ENCODE results near the gene PPP2R5D. TPM values are rescaled to one million over a fixed set of nuclear protein-coding genes. Genes with fewer than 3 reads are reported as not detected.

Gene PPP2R5D
- total RNA-seq, 1 experiment from 2014 or later: 73.4 TPM

DNA sequence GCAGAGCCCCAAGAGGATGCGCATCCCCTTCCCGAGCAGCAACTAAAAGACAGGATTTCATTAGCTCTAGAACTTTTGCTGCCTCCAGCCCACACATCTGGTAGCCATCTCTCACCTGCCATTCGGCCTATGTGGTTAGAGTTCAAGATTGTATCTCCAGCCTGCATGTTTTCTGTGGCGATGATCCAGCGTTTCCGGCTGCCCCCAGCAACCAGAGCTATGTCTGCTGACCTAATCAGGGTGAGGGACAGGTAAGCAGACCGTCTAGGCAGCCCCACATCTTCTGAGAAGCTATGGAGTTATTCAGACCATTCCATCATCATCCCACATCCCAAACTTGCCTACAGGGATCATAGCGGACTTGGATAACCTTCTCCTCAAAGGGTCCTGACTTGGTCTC, 71.6 kb downstream of the PPP2R5D start:
- no peak for DNase-seq (ENCODE audit: low read depth)

GRCh38 chr6:43058531-43058930, 74.2 kb downstream of the PPP2R5D start:
- no peak for DNase-seq (ENCODE audit: low read depth)

- peak; percentile 99 for DNase-seq (ENCODE audit: low read depth)
Observed at GRCh38 chr6:43059168-43060033, 75.0 kb downstream of the PPP2R5D start, which contains the start of the genes KLC4 and MRPL2. TSS of gene KLC4 (plus strand) at chr6:43059631. CDS start at chr6:43061336, 1,705 bp downstream. TSS of gene MRPL2 (minus strand) at chr6:43059434. CDS start at chr6:43059381, 53 bp downstream.

DNA sequence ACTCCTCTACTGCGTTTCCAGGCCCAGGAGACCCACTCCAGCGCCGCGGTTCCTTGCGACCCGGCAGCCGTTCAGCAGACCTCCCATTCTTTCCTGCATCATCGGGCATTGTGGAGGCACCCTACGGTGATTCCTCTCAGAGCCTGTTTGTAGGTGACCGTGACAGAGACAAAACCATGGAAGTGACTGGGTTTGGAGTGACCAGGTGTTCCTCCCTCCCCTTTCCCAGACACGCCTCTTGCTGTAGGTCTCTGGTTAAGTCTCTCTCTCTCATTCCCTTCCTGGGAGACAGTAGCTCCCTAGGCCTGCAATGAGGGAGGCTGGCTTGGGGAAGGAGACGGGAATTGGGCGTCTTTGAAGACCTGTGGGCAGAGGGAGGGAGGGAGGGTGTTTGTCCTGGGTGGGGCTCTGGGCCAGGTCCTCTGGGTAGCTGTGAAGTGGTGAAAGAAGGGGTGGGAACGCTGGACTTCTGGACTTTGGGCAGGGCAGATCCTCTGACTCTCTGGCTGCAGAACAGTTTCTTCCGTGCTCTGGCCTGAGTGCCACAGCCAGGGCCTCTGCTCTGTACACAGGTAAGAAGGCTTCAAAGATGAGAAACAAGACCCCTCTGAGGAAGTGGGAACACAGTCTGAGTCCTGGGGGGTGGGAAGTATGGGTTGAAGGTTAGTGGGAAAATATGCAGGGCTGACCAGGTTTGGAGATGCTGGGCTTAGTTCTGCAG, 75.8 kb downstream of the PPP2R5D start:
- DNase-seq (ENCODE audit: low read depth): peak; percentile 19

DNA sequence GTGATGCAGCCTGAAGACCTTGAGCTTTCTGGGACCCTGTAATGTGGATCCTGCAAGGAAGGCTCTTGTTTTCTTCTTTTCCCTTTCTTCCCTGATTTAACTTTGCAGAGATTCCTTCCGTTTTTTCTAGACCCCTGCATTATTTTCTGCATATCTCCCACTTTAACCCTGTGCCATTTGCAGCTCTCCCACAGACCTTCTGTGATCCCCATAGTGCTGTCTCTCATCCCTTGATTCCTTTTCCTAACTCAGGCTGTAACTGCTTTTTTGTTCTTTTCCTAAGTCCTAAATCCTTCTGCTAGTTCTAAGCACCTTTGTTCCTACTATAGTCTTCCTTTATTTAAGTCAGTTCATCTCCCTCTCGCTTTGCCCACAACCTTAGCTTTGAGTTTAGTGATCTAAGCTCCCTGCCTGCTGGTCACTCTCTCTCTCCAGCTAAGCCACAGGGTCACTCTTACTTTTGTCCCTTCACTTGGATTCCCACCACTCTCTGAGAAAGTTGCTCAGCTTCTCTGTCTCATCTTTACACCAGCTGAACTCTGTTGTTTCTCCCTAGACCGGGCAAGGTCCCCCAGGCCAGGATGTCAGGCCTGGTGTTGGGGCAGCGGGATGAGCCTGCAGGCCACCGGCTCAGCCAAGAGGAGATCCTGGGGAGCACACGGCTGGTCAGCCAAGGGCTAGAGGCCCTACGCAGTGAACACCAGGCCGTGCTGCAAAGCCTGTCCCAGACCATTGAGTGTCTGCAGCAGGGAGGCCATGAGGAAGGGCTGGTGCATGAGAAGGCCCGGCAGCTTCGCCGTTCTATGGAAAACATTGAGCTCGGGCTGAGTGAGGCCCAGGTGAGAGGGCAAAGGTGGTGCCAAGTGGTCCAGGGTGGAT, 76.6 kb downstream of the PPP2R5D start:
- no peak for DNase-seq (ENCODE audit: low read depth)

DNA sequence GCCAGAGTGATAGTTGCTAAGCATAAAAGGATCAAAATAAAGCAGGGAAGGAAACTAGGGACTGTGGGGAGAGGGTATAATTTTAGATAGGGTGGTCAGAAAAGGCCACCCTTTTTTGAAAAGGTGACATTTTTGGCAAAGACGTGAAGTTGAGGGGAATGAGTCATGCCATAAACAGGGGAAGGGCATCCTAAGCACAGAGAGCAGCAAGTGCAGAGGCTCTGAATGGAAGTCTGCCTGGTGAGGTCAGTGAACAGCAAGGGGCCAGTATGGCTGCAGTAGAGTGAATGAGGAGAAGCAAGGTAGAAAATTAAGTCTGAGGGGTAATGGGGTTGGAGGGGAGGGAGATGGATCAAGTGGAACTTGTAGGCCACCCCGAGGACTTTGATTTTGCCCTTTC, 77.5 kb downstream of the PPP2R5D start:
- no peak for DNase-seq (ENCODE audit: low read depth)

Other genes starting within 250 kb of the PPP2R5D start
- gene TBCC, start 238.5 kb upstream of the PPP2R5D start, total RNA-seq (2014; rRNA removed; shearing (Covaris generic)): 68.0 and 78.1 TPM in 2 replicates
- 2.4 and 3.0 TPM in 2 replicates for gene BICRAL, start 202.5 kb upstream of the PPP2R5D start, total RNA-seq (2014; rRNA removed; shearing (Covaris generic))
- 285 and 307 TPM in 2 replicates for gene RPL7L1, start 105.0 kb upstream of the PPP2R5D start, total RNA-seq (2014; rRNA removed; shearing (Covaris generic))
- not detected in 2 replicates for gene PTCRA, start 68.5 kb upstream of the PPP2R5D start, total RNA-seq (2014; rRNA removed; shearing (Covaris generic))
- 33.4 and 45.0 TPM in 2 replicates for gene CNPY3, start 55.1 kb upstream of the PPP2R5D start, total RNA-seq (2014; rRNA removed; shearing (Covaris generic))
- 1.5 TPM in 1 of 2 replicates, not detected in the other for gene GNMT, start 23.8 kb upstream of the PPP2R5D start, total RNA-seq (2014; rRNA removed; shearing (Covaris generic))
- gene PEX6, start 5.4 kb upstream of the PPP2R5D start, total RNA-seq (2014; rRNA removed; shearing (Covaris generic)): 74.1 and 88.3 TPM in 2 replicates
- gene MEA1, start 29.4 kb downstream of the PPP2R5D start, total RNA-seq (2014; rRNA removed; shearing (Covaris generic)): 149 and 167 TPM in 2 replicates
- 80.9 and 93.8 TPM in 2 replicates for gene KLHDC3, start 29.7 kb downstream of the PPP2R5D start, total RNA-seq (2014; rRNA removed; shearing (Covaris generic))
- 188 and 208 TPM in 2 replicates for gene RRP36, start 37.1 kb downstream of the PPP2R5D start, total RNA-seq (2014; rRNA removed; shearing (Covaris generic))
- 24.2 and 28.4 TPM in 2 replicates for gene CUL7, start 69.3 kb downstream of the PPP2R5D start, total RNA-seq (2014; rRNA removed; shearing (Covaris generic))
- 51.3 and 57.0 TPM in 2 replicates for gene MRPL2, start 74.9 kb downstream of the PPP2R5D start, total RNA-seq (2014; rRNA removed; shearing (Covaris generic))
- gene KLC4, start 75.1 kb downstream of the PPP2R5D start, total RNA-seq (2014; rRNA removed; shearing (Covaris generic)): 14.8 and 18.9 TPM in 2 replicates
- 59.8 and 61.8 TPM in 2 replicates for gene PTK7, start 91.7 kb downstream of the PPP2R5D start, total RNA-seq (2014; rRNA removed; shearing (Covaris generic))
- 25.7 and 27.4 TPM in 2 replicates for gene SRF, start 186.7 kb downstream of the PPP2R5D start, total RNA-seq (2014; rRNA removed; shearing (Covaris generic))
- 23.7 and 26.9 TPM in 2 replicates for gene CUL9, start 197.6 kb downstream of the PPP2R5D start, total RNA-seq (2014; rRNA removed; shearing (Covaris generic))
- gene DNPH1, start 244.9 kb downstream of the PPP2R5D start, total RNA-seq (2014; rRNA removed; shearing (Covaris generic)): 57.3 and 66.3 TPM in 2 replicates

Measured in Daoy (cell line).